Measurements from ENCODE around the gene TRPC4. TPM values are rescaled to one million over a fixed set of nuclear protein-coding genes. Genes with fewer than 3 reads are reported as not detected.

Gene TRPC4
- total RNA-seq, 1 donor from 2014 or later, result 2.6 TPM

GRCh38 chr13:37615276-37615675, 254.3 kb downstream of the TRPC4 start:
- Histone ChIP-seq H3K27me3 (ENCODE audit: control insufficient read depth, insufficient read depth, low read length) (no peaks in the 10 kb centered on the region), H3K4me3 (ENCODE audit: low read depth, low read length) (no peak overlapping the region), H3K36me3 (ENCODE audit: control insufficient read depth, insufficient read depth, low read length) (no peaks in the 10 kb centered on the region)
- no peak for DNase-seq (ENCODE audit: low read depth)
- TF ChIP-seq CTCF (IDR thresholded peaks at IDR 0.05; ENCODE audit: insufficient read depth, low read length, poor library complexity, severe bottlenecking), result no peak

- no peak for DNase-seq (ENCODE audit: low read depth)
- no peak overlapping the region for H3K4me3 ChIP-seq (ENCODE audit: low read depth, low read length)
- no peaks in the 10 kb centered on the region for H3K36me3 ChIP-seq (ENCODE audit: control insufficient read depth, insufficient read depth, low read length)
- no peaks in the 10 kb centered on the region for H3K27me3 ChIP-seq (ENCODE audit: control insufficient read depth, insufficient read depth, low read length)
- no peak for TF ChIP-seq CTCF (IDR thresholded peaks at IDR 0.05; ENCODE audit: insufficient read depth, low read length, poor library complexity, severe bottlenecking)
These were observed 255.9 kb downstream of the TRPC4 start for GRCh38 chr13:37613638-37614037.

- Histone ChIP-seq H3K36me3 (ENCODE audit: control insufficient read depth, insufficient read depth, low read length) (no peaks in the 10 kb centered on the region), H3K27me3 (ENCODE audit: control insufficient read depth, insufficient read depth, low read length) (no peaks in the 10 kb centered on the region), H3K4me3 (ENCODE audit: low read depth, low read length) (no peak overlapping the region)
- TF ChIP-seq CTCF (IDR thresholded peaks at IDR 0.05; ENCODE audit: insufficient read depth, low read length, poor library complexity, severe bottlenecking), result no peak
- no peak for DNase-seq (ENCODE audit: low read depth)
These were observed 256.3 kb downstream of the TRPC4 start for GRCh38 chr13:37613236-37613635.

GRCh38 chr13:37608750-37609339, 260.7 kb downstream of the TRPC4 start:
- Histone ChIP-seq H3K27me3 (ENCODE audit: control insufficient read depth, insufficient read depth, low read length) (no peaks in the 10 kb centered on the region), H3K36me3 (ENCODE audit: control insufficient read depth, insufficient read depth, low read length) (no peaks in the 10 kb centered on the region), H3K4me3 (ENCODE audit: low read depth, low read length) (no peak overlapping the region)
- TF ChIP-seq CTCF (IDR thresholded peaks at IDR 0.05; ENCODE audit: insufficient read depth, low read length, poor library complexity, severe bottlenecking), result peak; percentile 46
- no peak for DNase-seq (ENCODE audit: low read depth)

- H3K4me3 ChIP-seq (ENCODE audit: low read depth, low read length), result no peak overlapping the region
- no peak for DNase-seq (ENCODE audit: low read depth)
- peak; percentile 36 for TF ChIP-seq CTCF (IDR thresholded peaks at IDR 0.05; ENCODE audit: insufficient read depth, low read length, poor library complexity, severe bottlenecking)
These were observed 266.7 kb downstream of the TRPC4 start for GRCh38 chr13:37602733-37603381.

More at GRCh38 chr13:37602733-37603381, 266.7 kb downstream of the TRPC4 start:
- Histone ChIP-seq H3K36me3 (ENCODE audit: control insufficient read depth, insufficient read depth, low read length) (no peaks in the 10 kb centered on the region), H3K27me3 (ENCODE audit: control insufficient read depth, insufficient read depth, low read length) (no peaks in the 10 kb centered on the region)
